Middle frontal gyrus (tissue), 1 donor: ENCODE results near the gene AIFM3.

Source experiments
- DNase-seq: peaks from one replicate; pipeline ENCODE4 v3.0.0-alpha.2; 2015; ENCODE audit warnings: low spot score; ENCODE audit errors: extremely low spot score

AIFM3 gene

DNA sequence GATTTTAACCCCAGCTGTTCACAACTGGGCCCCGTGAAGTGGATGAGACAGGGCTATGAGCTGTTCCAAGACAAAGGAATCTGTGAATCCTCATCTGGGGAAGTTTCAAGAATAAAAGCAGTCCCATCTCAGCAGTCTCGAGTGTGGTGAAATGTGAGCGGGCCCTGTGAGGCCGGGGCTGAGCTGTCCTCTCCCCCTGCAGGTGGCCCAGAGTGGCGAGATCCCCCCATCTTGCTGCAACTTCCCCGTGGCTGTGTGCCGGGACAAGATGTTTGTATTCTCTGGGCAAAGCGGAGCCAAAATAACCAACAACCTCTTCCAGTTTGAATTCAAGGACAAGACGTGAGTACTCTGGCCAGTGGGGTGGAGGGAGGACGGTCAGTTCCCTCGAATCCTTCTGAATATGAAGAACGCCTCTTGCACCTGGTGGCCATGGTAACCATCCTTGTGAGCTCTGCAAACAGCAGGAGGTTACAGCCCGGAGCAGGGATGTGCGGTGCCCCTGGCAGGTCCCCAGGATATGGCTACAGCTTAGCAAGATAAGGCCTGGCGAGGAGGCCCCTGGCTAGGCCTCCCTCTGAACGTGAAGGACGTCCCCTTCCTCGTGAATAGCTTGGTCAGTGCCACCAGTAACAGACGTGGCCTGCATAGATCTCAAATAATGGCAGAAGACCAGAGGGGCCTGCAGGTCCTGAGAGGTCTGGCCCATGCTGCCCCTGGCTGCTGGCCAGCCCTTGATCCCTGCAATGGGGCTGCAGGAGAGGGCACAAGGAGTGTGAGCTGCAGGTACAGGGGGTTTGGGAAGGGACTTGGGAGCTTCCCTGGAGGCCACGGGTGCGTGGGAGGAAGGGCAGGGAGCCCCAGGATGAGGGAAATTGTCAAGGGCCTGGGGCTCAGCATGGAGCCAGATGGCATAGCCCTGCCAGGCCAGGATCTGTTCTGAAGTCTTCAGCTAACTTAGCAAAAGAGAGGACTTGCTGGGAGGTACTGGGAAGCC, 23.4 kb downstream of the AIFM3 start:
- DNase-seq, result no peak

- DNase-seq, result no peak
Measured at GRCh38 chr22:20991252-20992055, 24.4 kb downstream of the AIFM3 start.

- DNase-seq, result no peak
Measured at GRCh38 chr22:20992056-20992442, 25.0 kb downstream of the AIFM3 start.

DNA sequence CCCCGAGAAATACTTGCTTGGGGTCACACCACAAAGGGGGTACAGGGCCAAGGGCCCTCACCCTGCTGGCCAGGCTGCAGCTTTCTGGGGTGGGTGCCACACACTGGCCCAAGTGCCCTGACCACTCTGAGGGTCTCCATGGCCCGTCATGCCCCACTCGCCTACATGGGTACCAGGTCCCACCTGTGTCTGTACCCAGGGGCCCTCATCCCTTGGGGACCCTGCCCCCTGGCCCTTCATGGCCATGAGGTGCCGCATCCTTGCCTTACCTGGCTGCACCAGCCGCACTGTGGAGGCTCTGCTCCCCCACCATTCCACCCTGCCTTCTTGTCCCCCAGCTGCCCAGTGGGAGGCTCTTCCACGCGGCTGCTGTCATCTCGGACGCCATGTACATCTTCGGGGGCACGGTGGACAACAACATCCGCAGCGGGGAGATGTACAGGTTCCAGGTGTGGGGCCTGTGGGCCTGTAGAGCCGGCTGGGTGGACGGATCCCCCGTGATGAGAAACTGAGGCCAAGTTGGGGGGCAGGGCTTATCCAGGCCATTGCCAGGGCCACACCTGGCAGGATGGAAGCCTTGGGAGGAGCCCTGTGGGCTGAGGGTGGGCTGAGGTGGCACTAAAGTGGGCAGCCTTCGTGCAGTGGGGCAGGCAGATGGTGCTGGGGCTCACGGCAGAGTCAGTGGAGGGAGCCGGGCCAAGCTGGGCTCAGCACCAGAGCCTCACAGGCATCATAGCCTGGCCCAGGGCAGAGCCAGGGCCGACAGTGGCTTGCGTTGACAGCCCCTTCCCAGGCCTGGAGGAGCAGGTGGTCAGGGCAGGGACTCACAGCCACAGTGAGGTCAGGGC, 25.6 kb downstream of the AIFM3 start:
- DNase-seq, result no peak

DNA sequence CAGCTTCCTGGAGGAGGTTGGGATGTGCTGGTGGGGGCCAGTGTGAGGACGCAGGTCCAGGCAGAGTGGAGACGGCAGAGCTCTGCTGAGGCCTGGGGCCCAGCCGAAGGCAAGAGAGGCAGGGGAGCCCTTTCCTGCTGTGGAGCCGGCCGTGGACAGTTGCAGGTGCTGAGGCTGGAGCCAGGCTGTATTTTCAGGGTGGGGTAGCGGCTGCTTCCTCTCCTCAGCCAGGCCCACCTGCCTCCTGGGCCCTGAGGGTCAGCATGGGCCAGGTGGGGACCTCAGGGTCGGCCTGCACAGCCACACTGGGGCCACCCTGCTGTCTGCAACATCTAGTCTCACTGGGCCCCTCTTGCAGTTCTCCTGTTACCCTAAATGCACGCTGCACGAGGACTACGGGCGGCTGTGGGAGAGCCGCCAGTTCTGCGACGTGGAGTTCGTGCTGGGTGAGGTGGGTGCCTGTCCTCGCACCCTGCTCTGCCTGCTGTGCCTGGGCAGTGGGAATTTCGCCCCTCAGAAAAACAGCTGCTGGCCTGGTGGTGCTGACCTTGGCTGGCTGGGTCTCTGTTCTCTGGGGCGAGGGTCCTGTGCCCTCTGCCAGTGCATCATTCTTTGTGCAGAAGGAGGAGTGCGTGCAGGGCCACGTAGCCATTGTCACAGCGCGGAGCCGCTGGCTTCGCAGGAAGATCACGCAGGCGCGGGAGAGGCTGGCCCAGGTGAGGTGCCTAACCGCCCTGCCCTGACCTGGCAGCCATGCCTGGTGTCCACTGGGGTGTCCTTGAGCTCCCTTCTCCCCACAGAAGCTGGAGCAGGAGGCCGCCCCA, 26.5 kb downstream of the AIFM3 start:
- no peak for DNase-seq

DNA sequence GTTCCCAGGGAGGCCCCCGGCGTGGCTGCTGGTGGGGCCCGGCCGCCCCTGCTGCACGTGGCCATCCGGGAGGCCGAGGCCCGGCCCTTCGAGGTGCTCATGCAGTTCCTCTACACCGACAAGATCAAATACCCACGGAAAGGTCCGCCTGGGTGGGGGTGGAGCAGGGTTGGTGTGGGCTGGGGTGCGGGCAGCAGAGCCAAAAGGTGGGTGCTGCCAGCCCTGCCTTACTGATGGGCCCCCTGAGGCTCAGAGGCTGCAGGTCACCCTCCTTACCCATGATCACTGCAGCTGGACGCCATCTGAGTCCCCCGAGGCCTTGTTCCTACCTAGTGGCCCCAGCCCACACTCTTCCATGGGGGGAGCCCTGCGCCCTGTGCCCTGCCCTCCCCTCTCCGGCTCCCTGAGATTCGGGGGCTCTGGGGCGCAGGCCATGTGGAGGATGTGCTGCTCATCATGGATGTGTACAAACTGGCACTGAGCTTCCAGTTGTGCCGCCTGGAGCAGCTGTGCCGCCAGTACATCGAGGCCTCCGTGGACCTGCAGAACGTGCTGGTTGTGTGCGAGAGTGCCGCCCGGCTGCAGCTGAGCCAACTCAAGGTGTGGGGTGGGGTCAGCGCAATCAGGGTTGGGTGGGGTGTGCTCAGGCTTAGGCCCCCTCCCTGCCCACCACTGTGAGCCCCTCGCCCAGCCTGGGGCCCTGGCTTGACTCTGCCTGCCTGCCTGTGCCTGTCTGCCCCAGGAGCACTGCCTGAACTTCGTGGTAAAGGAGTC, 27.3 kb downstream of the AIFM3 start:
- DNase-seq, result no peak

GRCh38 chr22:20994902-20995241, 27.8 kb downstream of the AIFM3 start:
- no peak for DNase-seq

DNA sequence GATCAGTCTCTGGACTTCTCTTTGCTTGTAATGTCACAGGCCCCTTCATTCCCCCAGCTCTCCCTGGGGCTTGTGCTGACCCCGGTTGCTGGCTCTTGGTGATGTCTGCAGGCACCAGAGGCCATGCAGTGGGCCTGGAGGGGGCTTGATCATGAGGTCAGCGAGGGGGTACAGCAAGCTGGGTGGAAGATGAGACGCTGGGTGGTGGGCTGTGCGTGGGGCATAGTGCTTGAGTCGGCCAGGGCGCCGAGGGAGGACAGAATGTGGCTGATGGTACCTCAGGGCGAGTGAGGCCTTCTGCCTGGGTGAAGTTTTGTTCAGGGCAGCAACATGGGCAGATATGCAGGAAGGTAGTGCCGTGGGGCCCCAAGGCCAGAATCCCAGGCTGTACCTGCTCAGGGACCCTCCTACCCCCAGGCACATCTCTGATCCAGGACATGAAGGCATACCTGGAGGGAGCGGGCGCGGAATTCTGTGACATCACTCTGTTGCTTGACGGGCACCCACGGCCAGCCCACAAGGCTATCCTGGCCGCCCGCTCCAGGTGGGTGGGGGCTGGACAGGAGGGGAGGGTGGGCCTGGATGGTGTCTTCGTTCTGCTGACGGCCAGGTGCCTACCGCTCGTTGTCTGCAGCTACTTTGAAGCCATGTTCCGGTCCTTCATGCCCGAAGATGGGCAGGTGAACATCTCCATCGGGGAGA, 28.4 kb downstream of the AIFM3 start:
- DNase-seq, result no peak

GRCh38 chr22:20996031-20996410, 29.0 kb downstream of the AIFM3 start:
- DNase-seq, result no peak

DNA sequence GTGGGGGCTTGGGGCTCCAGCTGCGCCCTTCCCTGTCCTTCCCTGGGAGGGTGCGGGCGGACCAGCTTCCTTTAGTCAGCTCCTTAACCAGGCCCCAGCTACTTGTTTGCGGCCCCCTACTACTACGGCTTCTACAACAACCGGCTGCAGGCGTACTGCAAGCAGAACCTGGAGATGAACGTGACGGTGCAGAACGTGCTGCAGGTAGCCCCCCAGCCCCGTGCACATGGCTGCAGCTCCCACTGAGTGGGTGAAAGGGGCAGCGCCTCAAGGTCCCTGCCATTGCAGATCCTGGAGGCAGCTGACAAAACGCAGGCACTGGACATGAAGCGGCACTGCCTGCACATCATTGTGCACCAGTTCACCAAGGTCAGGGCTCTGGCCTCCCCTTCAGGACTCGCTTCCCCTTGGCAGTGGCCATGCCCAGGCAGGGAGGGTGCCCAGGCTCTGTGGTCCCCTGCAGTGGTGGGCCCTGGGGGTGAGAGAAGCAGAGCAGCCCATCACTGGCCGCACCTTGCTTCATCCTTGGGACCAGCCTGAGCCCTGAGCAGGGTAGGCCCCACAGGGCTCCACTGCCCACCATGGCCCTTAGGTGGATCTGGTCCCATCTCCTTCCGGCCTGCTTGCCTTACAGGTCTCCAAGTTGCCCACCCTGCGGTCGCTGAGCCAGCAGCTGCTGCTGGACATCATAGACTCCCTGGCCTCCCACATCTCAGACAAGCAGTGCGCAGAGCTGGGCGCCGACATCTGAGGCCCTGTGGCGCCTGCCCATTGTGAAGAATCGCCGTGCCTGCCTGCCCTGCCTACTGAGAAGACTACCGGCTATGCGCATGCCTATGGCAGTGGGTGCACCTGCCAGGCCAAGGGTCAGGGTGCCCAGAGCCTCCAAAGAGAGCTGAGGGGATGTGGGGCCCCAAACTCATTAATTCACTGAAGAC, 29.8 kb downstream of the AIFM3 start:
- DNase-seq, result no peak

- DNase-seq, result no peak
Measured at GRCh38 chr22:20997536-20998257, 30.6 kb downstream of the AIFM3 start.

GRCh38 chr22:20998411-20999336, 31.6 kb downstream of the AIFM3 start:
- DNase-seq, result no peak

GRCh38 chr22:20999350-21000206, 32.5 kb downstream of the AIFM3 start:
- no peak for DNase-seq

GRCh38 chr22:21000207-21000986, 33.3 kb downstream of the AIFM3 start:
- DNase-seq, result no peak
